Mononuclear cell (primary cell): Measurements from ENCODE around the gene ZNF362. TPM values are rescaled to one million over a fixed set of nuclear protein-coding genes. Genes with fewer than 3 reads are reported as not detected.

Experiments used
- H3K27me3 ChIP-seq: 2 replicates; pipeline ENCODE4 v1.6.0; 2011; ENCODE audit warnings: low read length, control low read depth; ENCODE audit not compliant: insufficient read depth
- H3K4me1 ChIP-seq: 2 replicates; pipeline ENCODE4 v1.5.1; 2011; ENCODE audit warnings: mild to moderate bottlenecking, low read length, control low read depth; ENCODE audit not compliant: insufficient read depth
- H3K4me3 ChIP-seq: 2 replicates; pipeline ENCODE4 v1.5.1; 2011; ENCODE audit warnings: mild to moderate bottlenecking, low read length, moderate library complexity
- H3K9me3 ChIP-seq: 2 replicates; pipeline ENCODE4 v1.5.1; 2011; ENCODE audit warnings: low read depth, mild to moderate bottlenecking, control low read depth, low read length
- total RNA-seq: library from RNA; depleted of rRNA; stranded (reverse); fragments of >200 nt; gene quantifications from one replicate; pipeline ENCODE4 v1.2.3, GENCODE V29; 2012

ZNF362 gene, protein sequence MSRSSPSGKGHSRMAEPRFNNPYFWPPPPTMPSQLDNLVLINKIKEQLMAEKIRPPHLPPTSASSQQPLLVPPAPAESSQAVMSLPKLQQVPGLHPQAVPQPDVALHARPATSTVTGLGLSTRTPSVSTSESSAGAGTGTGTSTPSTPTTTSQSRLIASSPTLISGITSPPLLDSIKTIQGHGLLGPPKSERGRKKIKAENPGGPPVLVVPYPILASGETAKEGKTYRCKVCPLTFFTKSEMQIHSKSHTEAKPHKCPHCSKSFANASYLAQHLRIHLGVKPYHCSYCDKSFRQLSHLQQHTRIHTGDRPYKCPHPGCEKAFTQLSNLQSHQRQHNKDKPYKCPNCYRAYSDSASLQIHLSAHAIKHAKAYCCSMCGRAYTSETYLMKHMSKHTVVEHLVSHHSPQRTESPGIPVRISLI
- total RNA-seq, result 11.8 TPM

DNA sequence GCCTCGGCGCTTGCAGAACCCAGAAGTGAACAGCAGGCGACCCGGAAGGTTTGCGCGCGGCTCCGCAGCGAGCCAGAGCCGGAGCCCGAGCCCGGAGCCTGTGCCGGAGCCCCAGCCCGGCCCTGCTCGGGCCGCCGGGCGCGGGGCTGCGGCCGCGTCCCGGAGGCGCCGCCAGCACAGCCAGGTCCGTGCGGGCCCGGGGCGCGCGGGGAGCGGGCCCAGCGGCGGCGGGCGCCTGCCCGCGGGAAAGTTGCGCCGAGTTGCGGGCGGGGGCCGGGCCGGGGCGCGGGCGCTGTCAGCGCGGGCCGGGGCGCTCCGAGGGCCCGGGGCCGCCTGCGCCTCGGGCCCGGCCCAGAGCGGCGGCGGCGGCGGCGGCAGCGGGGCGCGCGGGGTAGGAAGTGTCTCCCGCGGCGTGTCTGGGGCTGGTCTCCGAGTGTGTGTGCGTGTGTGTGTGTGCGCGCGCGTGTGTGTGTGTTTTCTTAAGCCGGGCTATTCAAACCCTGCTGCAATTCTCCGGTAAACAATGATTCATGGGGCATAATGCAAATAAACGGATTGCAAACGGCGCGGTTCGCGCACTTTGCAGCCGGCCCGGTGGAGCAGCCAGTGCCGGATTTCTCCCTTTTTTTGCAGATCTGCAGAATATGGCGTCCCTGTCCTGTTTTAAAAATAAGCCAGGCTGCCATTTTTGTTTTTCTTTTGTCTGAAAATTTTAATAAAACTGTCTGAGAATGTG, at the start of gene ZNF362:
Gene ZNF362, plus strand, starts transcription at position 22 of the 736 bp plus-strand sequence. CDS start 14,083 bp downstream, outside the sequence.
- no peaks in the 10 kb centered on the region for H3K27me3 ChIP-seq
- H3K4me1 ChIP-seq, result peaks cover 34% of the 10 kb centered on the region
- H3K4me3 ChIP-seq, result peak within 1 kb of the TSS; percentile 87
- H3K9me3 ChIP-seq, result no peaks in the 10 kb centered on the region

DNA sequence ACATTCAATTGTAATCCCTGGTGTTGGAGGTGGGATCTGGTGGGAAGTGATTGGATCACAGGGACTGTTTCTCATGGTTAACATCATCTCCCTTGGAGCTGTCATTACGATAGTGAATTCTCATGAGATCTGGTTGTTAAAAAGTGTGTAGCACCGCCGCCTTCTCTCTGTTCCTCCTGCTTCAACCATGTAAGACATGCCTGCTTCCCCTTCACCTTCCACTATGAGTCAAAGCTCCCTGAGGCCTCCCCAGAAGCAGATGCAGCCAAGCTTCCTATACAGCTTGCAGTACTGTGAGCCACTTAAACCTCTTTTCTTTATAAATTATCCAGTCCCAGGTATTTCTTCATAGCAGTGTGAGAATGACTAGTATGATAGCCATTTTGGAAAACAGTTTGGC, 44.3 kb upstream of the ZNF362 start:
- H3K4me3 ChIP-seq, result no peak overlapping the region
- no peaks in the 10 kb centered on the region for H3K27me3 ChIP-seq
- H3K4me1 ChIP-seq, result no peaks in the 10 kb centered on the region
- no peaks in the 10 kb centered on the region for H3K9me3 ChIP-seq

DNA sequence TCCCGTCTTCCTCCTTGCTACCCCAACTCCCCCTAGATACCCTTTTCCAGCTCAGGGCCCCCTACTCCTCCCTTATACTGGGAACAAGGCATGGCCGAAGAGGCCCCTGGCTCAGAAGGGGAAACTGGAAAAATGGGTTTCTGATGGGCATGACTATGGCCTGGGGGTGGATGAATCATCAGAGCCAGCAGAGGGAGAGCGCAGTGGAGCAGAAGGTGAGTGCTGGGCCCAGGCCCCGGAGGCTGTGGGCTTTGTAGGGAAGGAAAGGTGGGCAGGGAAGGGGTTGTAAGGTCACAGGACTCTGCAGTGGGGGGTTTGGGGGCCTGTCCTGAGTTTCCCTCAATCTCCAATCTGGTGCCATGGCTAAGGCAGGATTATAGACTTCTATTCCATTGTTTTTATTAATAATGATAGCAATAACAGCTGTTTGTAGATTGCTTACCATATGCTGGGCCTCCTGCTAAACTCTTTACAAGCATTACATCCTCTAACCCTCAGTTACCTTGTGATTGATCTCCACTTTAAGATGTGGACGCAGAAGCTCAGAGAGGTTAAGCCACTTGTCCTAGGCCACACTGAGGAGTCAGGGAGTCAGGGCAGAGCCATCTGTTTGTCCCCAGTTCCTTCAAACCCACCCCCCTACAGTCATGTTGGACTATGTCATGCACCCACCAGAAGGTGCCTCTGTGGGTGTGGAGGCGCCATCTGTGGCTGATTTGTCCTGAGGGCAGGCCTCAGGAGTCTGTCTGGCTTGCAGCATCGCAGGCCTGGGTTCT, 36.2 kb upstream of the ZNF362 start:
- Histone ChIP-seq H3K4me3 (no peak overlapping the region), H3K4me1 (no peaks in the 10 kb centered on the region), H3K27me3 (no peaks in the 10 kb centered on the region), H3K9me3 (peaks cover 6% of the 10 kb centered on the region)

DNA sequence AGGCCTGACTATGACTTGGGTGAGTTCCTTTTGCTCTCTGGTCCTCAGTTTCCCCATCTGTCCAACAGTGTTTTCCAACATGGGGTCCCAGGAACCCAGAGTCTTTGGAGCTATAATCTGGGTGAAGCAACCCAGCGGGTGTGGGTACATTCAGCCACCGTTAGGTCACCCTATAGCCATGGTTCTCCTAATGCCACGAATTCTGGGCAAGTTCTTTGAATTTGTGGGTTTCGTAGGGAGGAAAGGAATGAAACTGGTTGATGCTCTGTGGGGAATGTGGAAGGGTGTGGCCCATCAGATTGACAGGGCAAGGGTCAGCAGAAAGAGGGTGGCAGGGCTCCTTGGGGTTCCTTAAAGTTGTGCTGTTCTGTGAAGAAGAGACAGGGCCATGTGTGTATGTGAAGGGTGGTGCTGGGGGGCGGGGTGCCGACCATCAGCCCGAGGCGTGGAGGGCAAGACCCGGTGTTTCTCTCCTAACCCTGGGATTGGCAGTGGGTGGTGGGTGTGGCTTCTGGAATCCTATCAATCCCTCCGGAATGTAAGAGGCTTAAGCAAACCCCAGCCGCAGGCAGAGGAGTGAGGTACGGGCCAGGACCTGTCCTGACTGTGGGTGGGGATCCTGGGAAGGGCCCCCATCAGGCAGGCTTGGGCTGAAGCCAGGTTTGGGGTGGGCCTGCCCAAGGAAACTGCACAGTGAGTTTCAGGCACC, 35.5 kb upstream of the ZNF362 start:
- Histone ChIP-seq H3K27me3 (no peaks in the 10 kb centered on the region), H3K4me3 (no peak overlapping the region), H3K9me3 (peaks cover 6% of the 10 kb centered on the region), H3K4me1 (no peaks in the 10 kb centered on the region)

DNA sequence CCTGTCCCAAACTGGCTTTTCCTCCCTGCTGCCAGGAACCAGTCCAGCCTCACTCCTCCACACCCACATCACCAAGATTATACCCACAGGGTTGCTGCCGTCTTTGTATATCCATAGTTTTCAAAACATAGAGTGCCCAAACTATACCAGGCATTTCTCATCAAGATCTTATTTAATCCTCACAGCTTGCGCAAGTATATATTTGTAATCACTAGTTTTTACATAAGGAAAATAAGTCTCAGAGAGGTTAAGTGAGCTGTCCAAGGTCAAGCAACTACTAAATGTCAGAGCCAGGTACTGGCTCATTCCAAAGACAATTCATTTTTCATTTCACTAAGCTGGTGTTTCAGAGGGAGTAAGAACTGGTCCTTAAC, 34.9 kb upstream of the ZNF362 start:
- no peaks in the 10 kb centered on the region for H3K27me3 ChIP-seq
- no peak overlapping the region for H3K4me3 ChIP-seq
- no peaks in the 10 kb centered on the region for H3K4me1 ChIP-seq
- H3K9me3 ChIP-seq, result peaks cover 6% of the 10 kb centered on the region

DNA sequence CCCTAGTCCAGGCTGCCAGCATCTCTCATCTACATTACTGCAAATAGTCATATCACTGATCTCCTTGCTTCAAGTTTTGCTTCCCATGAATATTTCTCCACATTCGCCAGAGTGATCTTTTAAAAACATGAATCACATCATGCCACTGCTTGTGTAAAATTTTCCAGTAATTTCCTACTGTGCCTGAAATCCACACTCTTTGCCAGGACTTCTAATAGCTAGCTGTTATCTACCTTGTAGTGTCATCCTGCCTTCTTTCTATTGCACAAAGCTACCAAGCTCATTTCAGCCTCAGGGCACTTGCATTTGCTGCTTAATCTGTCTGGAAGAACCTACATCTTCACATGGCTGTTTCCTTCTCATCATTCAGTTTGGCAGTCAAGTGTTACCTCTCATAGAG, 33.9 kb upstream of the ZNF362 start:
- H3K4me3 ChIP-seq, result no peak overlapping the region
- no peaks in the 10 kb centered on the region for H3K27me3 ChIP-seq
- H3K9me3 ChIP-seq, result peaks cover 6% of the 10 kb centered on the region
- no peaks in the 10 kb centered on the region for H3K4me1 ChIP-seq

DNA sequence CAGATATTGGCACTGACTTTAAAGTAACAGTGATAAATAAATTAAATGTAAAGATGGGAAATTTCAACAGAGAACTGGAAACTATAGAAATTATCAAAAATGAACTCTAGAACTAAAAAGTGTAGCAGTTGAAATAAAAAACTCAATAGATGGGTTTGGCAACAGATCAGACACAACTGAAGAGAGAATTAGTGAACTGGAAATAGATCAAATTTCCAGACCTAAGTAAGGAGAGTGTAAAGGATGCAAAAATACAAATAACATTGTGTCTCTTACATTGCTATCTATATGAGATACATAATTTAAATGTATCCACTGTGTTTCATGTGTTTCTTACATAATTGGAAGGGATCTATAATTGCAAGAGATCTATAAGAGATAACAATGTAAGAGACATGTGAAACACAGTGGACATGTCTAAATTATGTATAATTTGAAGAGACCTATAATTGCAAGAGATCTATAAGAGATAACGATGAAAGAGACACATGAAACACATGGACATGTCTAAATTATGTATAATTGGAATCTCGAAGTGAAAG, 32.1 kb upstream of the ZNF362 start:
- peaks cover 6% of the 10 kb centered on the region for H3K9me3 ChIP-seq
- H3K4me1 ChIP-seq, result no peaks in the 10 kb centered on the region
- H3K27me3 ChIP-seq, result no peaks in the 10 kb centered on the region
- H3K4me3 ChIP-seq, result no peak overlapping the region

DNA sequence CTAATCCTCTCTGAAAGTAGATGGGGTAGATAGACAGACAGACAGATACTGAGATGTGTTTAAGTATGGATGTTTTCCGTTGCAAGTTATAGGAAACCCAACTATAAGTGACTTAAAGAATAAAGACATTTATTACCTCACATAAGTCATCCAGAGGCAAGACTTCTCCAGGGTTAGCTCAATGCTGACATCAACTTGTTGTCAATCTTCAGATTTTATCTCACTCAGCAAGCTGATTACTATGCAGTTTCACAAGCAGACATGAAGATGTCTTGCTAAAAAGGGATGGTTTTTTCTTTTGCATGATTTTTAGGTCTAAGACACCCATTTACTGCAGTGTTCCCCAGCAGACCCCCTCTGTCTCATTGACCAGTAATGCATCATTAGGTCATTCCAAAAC, 30.7 kb upstream of the ZNF362 start:
- Histone ChIP-seq H3K27me3 (no peaks in the 10 kb centered on the region), H3K9me3 (peaks cover 6% of the 10 kb centered on the region), H3K4me3 (no peak overlapping the region), H3K4me1 (no peaks in the 10 kb centered on the region)

DNA sequence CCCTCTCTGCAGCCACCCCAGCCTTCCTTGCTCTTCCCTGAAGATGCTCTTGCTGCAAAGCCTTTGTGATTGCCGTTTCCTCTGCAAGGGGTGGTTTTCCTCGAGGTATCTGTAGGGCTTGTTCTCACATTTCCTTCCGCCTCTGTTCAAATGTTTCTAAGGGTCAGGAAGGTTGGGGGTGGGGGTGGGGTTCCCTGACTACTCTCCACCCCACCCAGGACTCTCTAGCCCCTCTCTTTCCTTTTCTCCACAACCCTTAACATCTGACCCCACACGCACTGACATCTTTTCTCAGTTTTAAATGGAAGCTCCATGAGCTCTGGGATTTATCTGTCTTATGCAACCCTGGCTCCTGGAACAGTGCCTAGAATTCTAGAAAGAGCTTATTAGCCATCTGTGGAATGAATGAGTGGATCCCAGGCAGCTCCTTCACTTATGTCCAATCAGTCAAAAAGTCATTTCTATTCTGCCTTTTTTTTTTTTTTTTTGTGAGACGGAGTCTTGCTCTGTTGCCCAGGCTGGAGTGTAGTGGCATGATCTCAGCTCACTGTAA, 27.3 kb upstream of the ZNF362 start:
- Histone ChIP-seq H3K4me3 (no peak overlapping the region), H3K9me3 (peaks cover 6% of the 10 kb centered on the region), H3K27me3 (no peaks in the 10 kb centered on the region), H3K4me1 (no peaks in the 10 kb centered on the region)

DNA sequence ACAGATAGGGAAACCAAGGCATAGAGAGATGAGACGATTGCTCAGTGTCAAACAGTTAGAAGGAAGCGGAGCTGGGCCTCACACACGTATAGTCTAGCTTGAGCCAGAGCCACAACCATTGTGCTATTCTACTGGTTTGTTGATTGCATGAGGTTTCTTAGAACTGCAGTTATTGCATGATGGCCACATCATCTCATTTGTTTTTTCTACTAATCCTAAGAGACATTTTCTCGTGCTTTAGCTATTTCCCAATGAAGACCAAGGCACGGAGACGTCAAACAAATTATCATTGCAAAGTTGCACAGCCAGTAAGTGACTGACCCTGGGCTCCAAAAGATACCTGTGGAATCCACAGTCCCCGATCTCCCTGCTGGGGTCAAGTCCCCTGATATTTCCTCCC, 25.1 kb upstream of the ZNF362 start:
- no peak overlapping the region for H3K4me3 ChIP-seq
- H3K27me3 ChIP-seq, result no peaks in the 10 kb centered on the region
- no peaks in the 10 kb centered on the region for H3K9me3 ChIP-seq
- no peaks in the 10 kb centered on the region for H3K4me1 ChIP-seq

DNA sequence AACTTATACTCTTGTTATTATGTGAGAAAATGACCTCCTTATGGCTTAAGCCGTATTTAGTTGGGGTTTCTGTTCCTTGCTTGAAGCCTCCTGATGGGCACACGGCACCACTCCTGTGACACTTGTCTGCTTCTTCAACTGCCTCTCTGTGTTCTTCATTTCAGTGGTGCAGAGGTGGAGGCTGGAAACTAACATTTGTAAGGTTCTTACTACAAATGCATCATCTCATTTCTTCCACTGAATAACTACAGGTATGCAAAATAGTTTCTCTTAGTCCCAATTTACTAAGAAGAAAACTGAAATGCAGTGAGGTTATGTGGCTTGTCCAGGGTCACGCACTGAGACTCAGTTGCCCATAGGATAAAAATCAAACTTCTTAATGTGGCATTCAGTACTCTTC, 23.6 kb upstream of the ZNF362 start:
- no peak overlapping the region for H3K4me3 ChIP-seq
- no peaks in the 10 kb centered on the region for H3K9me3 ChIP-seq
- H3K4me1 ChIP-seq, result no peaks in the 10 kb centered on the region
- no peaks in the 10 kb centered on the region for H3K27me3 ChIP-seq

DNA sequence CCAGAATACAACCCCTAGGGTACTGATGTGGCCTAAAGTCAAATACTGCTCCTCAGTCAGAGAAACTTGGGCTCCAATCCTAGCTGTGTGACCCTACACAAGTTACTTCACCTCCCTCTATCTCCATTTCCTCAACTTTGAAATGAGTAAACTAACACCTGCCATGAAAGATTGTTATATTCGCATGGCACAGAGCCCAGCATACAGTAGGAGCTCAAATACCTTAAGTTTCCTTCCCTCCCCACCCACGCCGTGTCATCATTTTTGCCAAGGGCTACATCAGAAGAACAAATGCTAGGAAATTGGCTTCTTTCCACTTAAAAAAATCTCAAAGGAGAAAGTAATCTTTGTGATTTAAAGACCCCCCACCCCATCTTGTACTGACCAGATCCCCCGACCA, 22.2 kb upstream of the ZNF362 start:
- Histone ChIP-seq H3K4me3 (no peak overlapping the region), H3K4me1 (no peaks in the 10 kb centered on the region), H3K9me3 (no peaks in the 10 kb centered on the region), H3K27me3 (no peaks in the 10 kb centered on the region)

DNA sequence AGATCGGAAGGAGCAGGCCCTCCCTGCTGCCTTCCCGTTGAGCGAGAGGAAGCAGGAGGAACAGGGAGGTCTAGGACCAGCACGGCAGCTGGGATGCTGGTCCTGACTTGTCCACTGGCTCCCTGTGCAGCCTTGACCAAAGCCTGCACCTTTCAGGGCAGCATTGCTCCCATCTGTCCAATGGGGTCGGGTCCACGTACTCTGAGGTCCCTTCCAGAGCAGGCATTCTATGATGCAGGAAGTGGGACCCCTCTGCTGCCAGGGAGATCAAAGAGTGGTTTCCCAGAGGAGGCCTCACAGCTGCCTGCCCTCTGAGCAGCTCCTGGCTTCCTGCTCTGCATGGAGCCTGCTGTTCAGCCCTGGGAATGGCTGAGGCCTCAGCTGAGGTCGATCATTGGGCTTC, 21.7 kb upstream of the ZNF362 start:
- H3K27me3 ChIP-seq, result no peaks in the 10 kb centered on the region
- H3K4me1 ChIP-seq, result no peaks in the 10 kb centered on the region
- no peaks in the 10 kb centered on the region for H3K9me3 ChIP-seq
- no peak overlapping the region for H3K4me3 ChIP-seq

DNA sequence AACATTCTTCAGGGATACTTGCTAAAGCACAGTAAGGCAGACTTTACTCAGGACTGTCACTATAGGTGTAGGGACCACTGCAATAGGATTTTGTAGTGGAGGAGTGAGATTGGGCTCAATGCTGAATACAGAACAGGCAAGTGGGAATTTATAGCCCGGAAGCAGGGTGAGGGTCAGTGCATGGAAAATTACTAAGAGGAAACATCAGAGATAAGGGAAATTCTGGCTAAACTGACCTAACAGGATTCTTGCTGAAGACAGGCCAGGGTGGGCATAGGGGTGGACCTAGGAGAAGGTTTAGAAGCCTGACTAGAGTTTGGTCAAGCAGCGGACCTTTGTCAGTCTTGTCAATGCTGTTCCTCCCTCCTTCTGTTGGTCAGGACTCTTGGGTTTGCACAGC, 20.8 kb upstream of the ZNF362 start:
- Histone ChIP-seq H3K27me3 (no peaks in the 10 kb centered on the region), H3K4me1 (no peaks in the 10 kb centered on the region), H3K4me3 (no peak overlapping the region), H3K9me3 (no peaks in the 10 kb centered on the region)
